Measurements from ENCODE around the gene SMIM24.

The SMIM24 gene

DNA sequence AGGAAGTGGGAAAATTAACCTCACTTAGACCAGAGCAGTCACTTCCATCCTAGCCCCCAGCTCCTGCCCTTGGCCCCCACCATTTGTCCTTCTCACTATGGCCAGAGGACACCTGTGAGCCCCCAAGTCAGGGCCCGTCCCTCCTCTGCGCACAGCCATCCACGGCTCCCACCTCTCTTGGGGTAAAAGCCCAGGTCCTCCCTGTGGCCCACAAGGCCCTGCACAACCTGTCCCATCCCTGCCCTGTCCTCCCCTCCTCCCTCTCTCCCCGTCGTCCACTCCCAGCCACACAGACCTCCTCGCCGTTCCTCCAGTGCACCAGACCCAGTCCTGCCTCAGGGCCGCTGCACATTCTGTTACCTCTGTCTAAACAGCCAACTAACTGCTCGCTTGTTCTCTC is 53.9 kb downstream of the SMIM24 start:
- no peak for DNase-seq

All from stimulated activated CD8-positive, alpha-beta memory T cell treated with anti-CD3 and anti-CD28 coated beads, Interleukin-4, amount 100 ng/mL, for 48 hours (primary cell).